Transverse colon (tissue), 4 donors: ENCODE measurements around the gene TLK2. TPM values are rescaled to one million over a fixed set of nuclear protein-coding genes. Genes with fewer than 3 reads are reported as not detected.

Source experiments
- DNase-seq: peaks from one replicate; pipeline ENCODE4 v3.0.0-alpha.2; 2019
- H3K27ac ChIP-seq, 4 donors: fragments of 200-600 bp; sonication (generic); 2 replicates each; pipeline ENCODE4 v1.5.1; 2016 to 2018; ENCODE audit warnings: inconsistent platforms in 4 of 4
- H3K27me3 ChIP-seq: fragments of 200-600 bp; sonication (generic); 2 replicates; pipeline ENCODE4 v1.5.1; 2017; ENCODE audit warnings: inconsistent platforms
- H3K36me3 ChIP-seq, 4 donors: fragments of 200-600 bp; sonication (generic); 2 replicates each; pipeline ENCODE4 v1.5.1; 2017 to 2019; ENCODE audit warnings: inconsistent platforms in 4 of 4
- H3K4me1 ChIP-seq, 4 donors: fragments of 200-600 bp; sonication (generic); 2 replicates each; pipeline ENCODE4 v1.5.1; 2017 to 2020; ENCODE audit warnings: inconsistent platforms in 4 of 4
- H3K4me3 ChIP-seq, 4 donors: fragments of 200-600 bp; sonication (generic); 1 replicate in 1 of 4; 2 replicates in 3 of 4; pipeline versions ENCODE4 v1.5.1 to v1.6.1; 2017 to 2019; ENCODE audit warnings: inconsistent platforms in 4 of 4
- H3K9me3 ChIP-seq, 2 donors: fragments of 200-600 bp; sonication (generic); 2 replicates each; pipeline ENCODE4 v1.5.1; 2017 to 2019; ENCODE audit warnings: inconsistent platforms in 2 of 2
- EP300 ChIP-seq: sonication (generic); formaldehyde crosslinking; IDR thresholded peaks from one replicate; pipeline ENCODE4 v1.6.1; 2017; ENCODE audit warnings: antibody characterized with exemption, low read depth
- POLR2A ChIP-seq: fragments of 450-650 bp; IDR thresholded peaks from one replicate; pipeline ENCODE4 v1.6.1; 2016; ENCODE audit warnings: antibody characterized with exemption, mild to moderate bottlenecking, moderate library complexity
- POLR2AphosphoS5 ChIP-seq, 3 donors: sonication (generic); formaldehyde crosslinking; IDR thresholded peaks; one replicate each; pipeline ENCODE4 v1.6.1; 2016; ENCODE audit warnings: antibody characterized with exemption in 3 of 3
- WGBS, 2 donors: methylation state at CpG; one replicate each; pipeline ENCODE4 v1.1.5; 2018; ENCODE audit warnings: low coverage in 1 of 2; 5-methylcytosine and 5-hydroxymethylcytosine counted together
- in situ Hi-C, 4 donors: fragments of 200-750 bp; cut with MboI; loops; one replicate each; pipeline versions ENCODE4 v1.15.0 to v1.15.1; 2017; ENCODE audit warnings: low sequenced_read_pairs in 3 of 4, low pct_ligation_motif_present in 1 of 4, low pct_unique_long_range_greater_than_20kb in 1 of 4
- intact Hi-C: fragments of 100-400 bp; cut with DNase I; formaldehyde crosslinking; loops from one replicate; pipeline ENCODE4 v1.15.1; 2023; ENCODE audit warnings: low total_unique reads
- total RNA-seq, 4 donors: library from RNA; depleted of rRNA; stranded (reverse); fragments of >200 nt; gene quantifications; one replicate each; pipeline ENCODE4 v1.1.0, GENCODE V29; 2016
- TF ChIP-seq, protein P1 (sequence below), 5 experiments: fragments of 200-600 bp in 3 of 5; fragments of 450-650 bp in 2 of 5; sonication (generic) in 3 of 5; IDR thresholded peaks; 1 replicate in 2 of 5; 2 replicates in 3 of 5; pipeline ENCODE4 v1.5.1; 2016 to 2017; ENCODE audit warnings: antibody characterized with exemption in 5 of 5, inconsistent platforms in 3 of 5, mild to moderate bottlenecking in 2 of 5, moderate library complexity in 1 of 5

TLK2 gene
- total RNA-seq, 4 donors from 2014 or later = 36.6 to 146 (median 46.7) TPM

DNA sequence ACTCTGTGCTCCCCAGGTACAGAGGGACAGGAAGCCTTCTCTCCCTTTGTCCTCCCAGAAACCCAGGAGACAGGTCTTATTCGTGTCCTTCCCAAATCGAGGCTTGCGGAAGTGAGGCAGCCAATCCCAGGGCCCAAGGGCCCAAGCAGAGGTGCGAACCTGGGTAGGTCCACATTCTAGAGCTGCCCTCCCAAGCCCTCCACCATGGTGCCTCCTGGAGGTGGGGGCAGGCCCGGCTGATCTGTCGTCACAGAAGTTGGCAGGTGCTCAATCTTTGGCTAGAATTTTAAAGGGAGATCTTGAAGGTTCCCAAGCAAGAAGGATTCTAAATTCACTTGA, 170.3 kb downstream of the TLK2 start:
- H3K9me3 ChIP-seq = no peaks in the 10 kb centered on the region
- TF ChIP-seq POLR2A = no peak
- TF ChIP-seq, protein P1, sequence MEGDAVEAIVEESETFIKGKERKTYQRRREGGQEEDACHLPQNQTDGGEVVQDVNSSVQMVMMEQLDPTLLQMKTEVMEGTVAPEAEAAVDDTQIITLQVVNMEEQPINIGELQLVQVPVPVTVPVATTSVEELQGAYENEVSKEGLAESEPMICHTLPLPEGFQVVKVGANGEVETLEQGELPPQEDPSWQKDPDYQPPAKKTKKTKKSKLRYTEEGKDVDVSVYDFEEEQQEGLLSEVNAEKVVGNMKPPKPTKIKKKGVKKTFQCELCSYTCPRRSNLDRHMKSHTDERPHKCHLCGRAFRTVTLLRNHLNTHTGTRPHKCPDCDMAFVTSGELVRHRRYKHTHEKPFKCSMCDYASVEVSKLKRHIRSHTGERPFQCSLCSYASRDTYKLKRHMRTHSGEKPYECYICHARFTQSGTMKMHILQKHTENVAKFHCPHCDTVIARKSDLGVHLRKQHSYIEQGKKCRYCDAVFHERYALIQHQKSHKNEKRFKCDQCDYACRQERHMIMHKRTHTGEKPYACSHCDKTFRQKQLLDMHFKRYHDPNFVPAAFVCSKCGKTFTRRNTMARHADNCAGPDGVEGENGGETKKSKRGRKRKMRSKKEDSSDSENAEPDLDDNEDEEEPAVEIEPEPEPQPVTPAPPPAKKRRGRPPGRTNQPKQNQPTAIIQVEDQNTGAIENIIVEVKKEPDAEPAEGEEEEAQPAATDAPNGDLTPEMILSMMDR (IDR thresholded peaks at IDR 0.05) = no peak
- no peak for TF ChIP-seq POLR2AphosphoS5 (IDR thresholded peaks at IDR 0.05)
- no peak for TF ChIP-seq EP300
- H3K4me1 ChIP-seq = peaks cover 13 to 27% (median 20%) of the 10 kb centered on the region in 4 donors
- no peak overlapping the region for H3K4me3 ChIP-seq
- no peaks in the 10 kb centered on the region for H3K36me3 ChIP-seq
- in situ Hi-C loops (no loop called here), intact Hi-C loops (no loop called here)
- H3K27ac ChIP-seq = peak overlapping the region in 1 of 4 donors; percentile 1
- no peak for DNase-seq
- 75% methylated on average over 6 of the region's 6 CpGs; no CpG with 5 or more reads in 1 of the 2 donors for WGBS, 2 donors
- H3K27me3 ChIP-seq = no peaks in the 10 kb centered on the region

DNA sequence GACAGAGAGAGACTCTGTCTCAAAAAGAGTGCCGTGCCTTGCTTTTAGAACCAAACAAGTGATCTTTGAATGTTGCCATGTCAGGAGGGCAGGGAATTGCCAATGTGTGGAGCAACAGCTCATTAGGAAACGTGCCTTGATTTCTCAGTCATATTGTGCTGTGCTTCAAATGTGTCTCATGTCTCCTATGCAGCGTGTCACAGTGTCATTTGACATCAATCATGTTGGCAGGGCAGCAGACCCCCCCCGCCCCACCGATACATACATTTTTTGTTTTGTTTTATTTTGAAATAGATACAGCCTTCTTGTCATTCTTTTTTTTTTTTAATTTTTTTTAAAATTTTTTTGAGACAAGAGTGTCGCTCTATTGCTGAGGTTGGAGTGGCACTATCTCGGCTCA, 170.9 kb downstream of the TLK2 start:
- WGBS, 2 donors = 87 to 91% methylated on average over 5 to 7 of the region's 7 CpGs
- DNase-seq = no peak
- in situ Hi-C loops = no loop called here

DNA sequence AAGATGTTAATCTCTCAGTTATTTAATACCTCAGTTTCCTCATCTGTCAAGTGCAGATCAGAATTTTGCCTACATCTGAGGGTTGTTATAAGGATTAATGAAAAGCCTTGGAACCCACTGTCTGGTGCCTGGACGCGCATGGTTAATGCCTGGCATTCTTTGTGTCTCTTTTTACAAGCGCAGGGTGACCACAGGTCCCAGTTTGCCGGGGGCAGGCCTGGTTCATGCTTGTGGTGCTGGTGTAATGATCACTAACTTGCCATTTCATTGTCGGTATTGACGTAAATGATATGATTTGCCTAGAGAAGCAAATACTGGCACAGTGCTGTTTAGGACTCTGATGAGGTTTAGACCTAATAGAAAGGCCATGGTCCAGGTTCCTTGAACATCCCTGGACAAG, 172.0 kb downstream of the TLK2 start:
- Histone ChIP-seq H3K36me3 (no peaks in the 10 kb centered on the region), H3K9me3 (no peaks in the 10 kb centered on the region), H3K27me3 (no peaks in the 10 kb centered on the region), H3K4me3 (no peak overlapping the region), H3K27ac (no peak overlapping the region), H3K4me1 (peaks cover 14 to 34% (median 22%) of the 10 kb centered on the region in 4 donors)
- no peak for TF ChIP-seq POLR2A
- TF ChIP-seq POLR2AphosphoS5 (IDR thresholded peaks at IDR 0.05) = no peak
- no peak for DNase-seq
- in situ Hi-C loops (no loop called here), intact Hi-C loops (no loop called here)
- WGBS, 2 donors = 91 to 92% methylated on average over 3 to 6 of the region's 6 CpGs

More for the DNA sequence above, 170.9 kb downstream of the TLK2 start:
- H3K36me3 ChIP-seq = no peaks in the 10 kb centered on the region
- no peak for TF ChIP-seq POLR2AphosphoS5 (IDR thresholded peaks at IDR 0.05)
- TF ChIP-seq, protein P1 (IDR thresholded peaks at IDR 0.05) = no peak
- no peak for TF ChIP-seq POLR2A
- no peak for TF ChIP-seq EP300
- H3K27me3 ChIP-seq = no peaks in the 10 kb centered on the region
- H3K9me3 ChIP-seq = no peaks in the 10 kb centered on the region
- no peak overlapping the region for H3K4me3 ChIP-seq
- H3K27ac ChIP-seq = no peak overlapping the region
- peaks cover 14 to 34% (median 22%) of the 10 kb centered on the region in 4 donors for H3K4me1 ChIP-seq
- intact Hi-C loops = no loop called here

DNA sequence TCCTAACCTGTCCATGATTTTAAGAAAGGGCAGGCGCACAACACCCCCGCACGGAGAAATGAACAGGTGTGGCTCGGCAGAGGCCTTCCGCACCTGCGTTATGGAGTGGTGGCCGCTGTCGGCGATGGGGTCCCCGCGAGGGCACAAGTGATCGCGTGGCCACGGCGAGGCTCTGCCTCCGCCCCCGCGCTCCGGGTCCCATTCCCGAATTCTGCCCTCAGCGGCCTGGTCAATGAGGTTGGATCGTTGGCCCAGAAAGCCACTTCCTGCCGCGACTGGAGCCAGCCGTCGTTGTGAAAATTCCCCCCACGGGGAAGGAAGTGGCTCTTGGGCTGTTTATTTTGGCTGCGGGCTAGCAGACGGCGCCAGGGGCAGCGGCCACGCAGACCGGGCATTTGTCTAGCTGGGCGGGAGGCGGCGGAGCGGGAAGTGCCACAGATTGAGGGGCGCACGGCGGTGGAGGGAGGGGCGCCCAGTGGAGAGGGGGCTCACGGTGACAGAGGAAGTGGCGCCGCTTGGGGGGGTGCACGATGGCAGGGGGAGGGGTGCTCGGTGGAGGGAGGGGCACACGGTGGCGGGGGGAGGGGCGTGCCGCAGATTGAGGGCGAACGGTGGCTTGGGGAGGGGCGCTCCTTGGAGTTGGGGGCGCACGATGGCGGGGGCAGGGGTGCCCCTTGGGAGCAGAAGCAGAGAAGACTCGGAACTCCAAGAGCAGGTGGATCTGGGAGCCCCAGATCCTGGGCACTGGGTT, 173.8 kb downstream of the TLK2 start:
- intact Hi-C loops (no loop called here), in situ Hi-C loops (no loop called here)
- WGBS, 2 donors = 5 to 27% methylated on average over 6 to 46 of the region's 57 CpGs
- Histone ChIP-seq H3K36me3 (no peaks in the 10 kb centered on the region), H3K27me3 (no peaks in the 10 kb centered on the region), H3K27ac (peak overlapping the region; percentile 49 to 58 (median 57)), H3K4me3 (peak overlapping the region; percentile 17 to 55 (median 34)), H3K4me1 (peaks cover 14 to 34% (median 22%) of the 10 kb centered on the region in 4 donors), H3K9me3 (no peaks in the 10 kb centered on the region)
- DNase-seq = peak; percentile 46
- TF ChIP-seq POLR2AphosphoS5 (IDR thresholded peaks at IDR 0.05) = peak in 2 of 3 donors; percentile 29 to 35
- TF ChIP-seq, protein P1 (IDR thresholded peaks at IDR 0.05) = no peak
